Left kidney (tissue), 2 donors: ENCODE data around the gene MVB12B. TPM values are rescaled to one million over a fixed set of nuclear protein-coding genes. Genes with fewer than 3 reads are reported as not detected.

Source experiments
- DNase-seq: peaks from one replicate; pipeline ENCODE4 v3.0.0-alpha.2; 2013
- polyA plus RNA-seq: library from polyadenylated mRNA; unstranded; fragments of 120-200 nt; gene quantifications from one replicate; pipeline ENCODE4 v1.2.1, GENCODE V29; 2013; ENCODE audit not compliant: insufficient read length

MVB12B gene
- polyA plus RNA-seq, 1 donor: 15.0 TPM

- DNase-seq: no peak
Observed at GRCh38 chr9:126519660-126520420, 193.2 kb downstream of the MVB12B start.

- DNase-seq: no peak
Observed at GRCh38 chr9:126520453-126520852, 193.8 kb downstream of the MVB12B start.

DNA sequence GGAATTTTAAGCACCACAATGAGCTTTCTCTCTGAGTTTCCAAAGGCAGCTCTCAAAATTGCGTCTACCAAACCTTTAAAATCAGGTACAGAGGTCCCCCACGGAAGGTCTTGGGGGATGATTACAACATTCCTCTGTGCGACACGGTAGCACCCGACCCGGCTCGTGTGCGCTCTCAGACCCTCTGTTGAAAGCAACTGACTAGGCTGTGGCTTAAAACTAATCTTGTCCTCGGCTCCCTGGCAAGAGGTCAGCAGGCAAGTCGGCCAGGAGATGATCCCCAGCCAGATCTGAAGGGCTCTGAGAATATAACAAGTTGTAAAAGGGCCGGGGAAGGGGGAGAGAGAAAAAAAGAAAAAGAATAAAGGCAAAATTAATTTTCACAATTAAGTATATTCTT is 194.5 kb downstream of the MVB12B start:
- DNase-seq: no peak

- DNase-seq: no peak
Observed at GRCh38 chr9:126521551-126521950, 194.9 kb downstream of the MVB12B start.

- no peak for DNase-seq
Observed at GRCh38 chr9:126521976-126522590, 195.5 kb downstream of the MVB12B start.

GRCh38 chr9:126522612-126523356 is 196.2 kb downstream of the MVB12B start:
- DNase-seq: no peak

DNA sequence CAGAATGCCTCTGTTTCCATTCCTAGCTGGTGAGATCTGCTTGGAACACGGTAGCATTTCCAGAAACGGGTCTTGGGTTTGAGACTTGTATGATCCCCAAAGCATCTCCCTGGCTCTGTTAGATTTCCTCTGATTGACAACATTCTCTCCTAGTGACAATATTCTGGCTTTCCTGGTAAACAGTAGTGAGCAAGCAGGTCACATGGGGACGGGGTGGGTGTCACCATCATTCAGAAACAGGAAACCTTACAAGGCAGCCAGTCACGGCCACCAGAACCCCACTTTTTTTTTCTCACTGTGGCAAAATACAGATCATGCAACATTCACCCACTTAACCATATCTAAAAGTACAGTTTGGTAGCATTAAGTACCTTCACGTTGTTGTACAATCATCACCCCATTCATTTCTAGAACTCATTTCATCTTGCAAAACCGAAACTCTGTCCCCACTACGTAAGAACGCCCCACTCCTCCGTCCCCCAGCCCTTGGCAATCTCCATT is 197.0 kb downstream of the MVB12B start:
- DNase-seq: no peak

- no peak for DNase-seq
Observed at GRCh38 chr9:126524353-126525077, 197.9 kb downstream of the MVB12B start.

DNA sequence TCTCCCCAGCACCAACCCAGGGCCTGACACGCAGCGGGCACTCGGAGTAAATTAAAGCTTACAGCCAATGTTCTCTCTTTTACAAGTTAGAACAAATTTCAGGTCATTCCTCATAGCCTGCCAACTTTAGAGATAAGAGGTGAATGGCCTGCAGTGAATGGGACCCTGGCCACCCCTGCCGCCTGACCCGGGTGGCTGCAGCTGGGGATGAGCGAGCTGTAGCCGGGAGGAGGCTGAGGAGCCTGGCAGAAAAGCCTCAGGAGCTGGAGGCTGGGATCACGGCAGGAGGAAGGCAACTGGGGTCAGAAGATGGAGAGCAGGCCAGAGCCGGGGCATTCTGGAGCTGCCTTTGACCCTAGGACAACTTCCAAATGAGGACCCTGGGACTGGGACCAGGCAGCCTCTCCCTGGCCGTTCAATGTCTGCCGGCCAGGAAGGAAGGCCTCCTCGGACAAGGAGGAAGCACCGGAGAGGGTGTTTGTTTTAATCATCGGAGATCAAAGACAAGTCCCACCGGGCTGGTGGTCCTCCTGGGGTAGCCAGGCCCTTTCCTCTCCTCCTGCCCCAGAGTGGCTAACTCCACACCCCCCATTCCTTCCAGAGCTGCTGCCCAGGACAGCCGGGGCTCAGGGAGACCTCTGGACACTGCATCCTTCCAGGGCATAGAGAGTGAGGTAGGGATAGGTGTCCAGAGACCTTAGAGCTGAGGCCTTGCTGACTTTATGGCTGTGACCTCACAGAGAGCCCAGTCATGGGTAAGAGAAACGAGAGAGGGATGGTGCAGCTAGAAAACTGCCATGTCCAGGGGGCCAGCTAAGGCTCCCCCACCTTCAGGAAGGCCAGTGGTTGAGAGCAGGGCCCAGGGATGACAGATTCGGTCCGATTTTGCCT is 199.8 kb downstream of the MVB12B start:
- no peak for DNase-seq

DNA sequence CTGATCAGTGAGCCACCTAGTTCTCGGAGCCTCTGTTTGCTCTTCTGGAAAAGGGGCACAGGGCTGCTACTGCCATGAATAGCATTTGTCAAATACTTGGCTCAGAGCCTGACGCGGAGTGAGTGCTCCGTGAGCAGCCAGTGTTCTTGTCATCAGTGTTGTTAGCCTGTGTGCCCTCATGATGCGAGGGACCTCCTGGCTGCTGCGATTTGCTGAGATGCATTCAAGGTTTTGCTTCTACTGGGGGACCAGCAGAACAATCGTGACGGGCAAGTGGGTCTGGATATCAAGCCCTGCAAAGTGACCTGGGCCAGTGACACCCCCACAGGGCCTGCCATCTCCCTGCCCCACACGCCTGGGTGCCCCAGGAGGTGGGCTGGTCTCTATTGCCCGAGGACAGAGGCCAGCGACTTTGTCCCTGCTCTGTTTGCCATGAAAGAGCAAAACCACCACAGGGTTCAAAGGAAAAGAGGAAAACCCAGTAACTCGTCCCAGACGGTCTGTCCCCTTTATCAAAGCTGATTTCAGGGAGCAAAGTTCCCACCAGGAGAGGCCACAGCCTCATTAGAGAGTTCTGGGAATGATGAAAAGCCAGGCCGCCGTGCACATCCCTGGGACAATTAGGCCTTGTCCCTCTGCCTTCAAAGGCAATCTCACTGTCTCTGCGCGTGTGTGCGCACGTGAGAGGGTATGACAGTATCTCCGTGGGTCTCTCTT is 200.6 kb downstream of the MVB12B start:
- no peak for DNase-seq

DNA sequence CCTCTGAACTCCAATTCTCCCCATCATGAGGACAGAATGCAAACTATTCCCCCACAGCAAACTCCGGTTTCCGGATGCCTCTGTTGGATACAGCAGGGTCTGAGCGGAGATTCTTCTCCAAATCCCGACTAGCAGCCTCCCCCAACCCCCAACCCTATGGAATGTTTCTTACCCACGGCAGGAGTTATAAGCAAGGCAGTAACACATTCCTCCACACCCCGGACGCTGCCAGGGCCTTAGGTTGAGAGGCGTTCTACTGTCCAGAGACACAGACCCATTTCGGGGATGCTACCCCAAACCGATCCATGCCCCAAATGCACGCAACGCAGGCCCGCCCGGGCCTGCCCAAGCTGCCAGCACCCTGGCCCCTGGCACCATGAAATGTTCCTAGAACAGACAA is 201.5 kb downstream of the MVB12B start:
- no peak for DNase-seq

DNA sequence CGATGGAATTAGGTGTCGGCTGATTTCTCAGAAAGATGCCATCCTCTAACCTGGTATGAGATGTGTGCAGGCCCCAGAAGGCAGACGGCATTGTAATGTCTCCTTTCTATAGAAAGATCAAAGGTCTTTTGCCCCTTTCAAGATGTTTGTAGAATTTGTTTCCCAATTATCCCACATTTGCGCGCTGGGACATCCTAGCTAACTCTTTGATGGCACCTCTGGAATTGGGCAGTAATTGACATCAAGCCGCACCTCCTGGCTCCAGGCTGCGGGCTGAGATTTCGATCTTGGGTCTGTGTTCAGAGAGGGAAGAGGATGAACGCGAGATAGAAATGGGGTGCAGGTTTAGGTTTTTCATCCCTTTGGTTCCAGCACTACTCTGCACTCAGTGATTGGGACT is 202.3 kb downstream of the MVB12B start:
- DNase-seq: no peak

GRCh38 chr9:126531035-126531571 is 204.5 kb downstream of the MVB12B start:
- DNase-seq: no peak

DNA sequence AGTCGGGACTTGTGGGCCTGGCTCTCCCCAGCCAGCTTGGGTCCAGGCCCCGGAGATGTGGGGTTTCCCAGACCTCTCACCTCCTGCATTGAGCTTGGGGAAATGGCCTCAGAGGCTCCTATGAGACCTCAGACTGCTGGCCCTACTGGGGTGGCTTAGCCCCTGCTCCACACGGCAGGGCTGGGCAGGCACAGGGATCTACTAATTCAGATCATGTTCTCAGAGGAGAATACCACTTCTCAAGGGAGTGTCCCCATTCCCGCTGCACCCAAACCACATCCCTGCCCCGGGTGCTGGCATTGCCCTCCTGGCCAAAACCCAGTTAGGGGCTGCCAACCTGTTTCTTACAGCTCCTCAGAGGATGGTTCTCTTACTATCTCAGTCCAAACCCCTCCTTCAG is 205.0 kb downstream of the MVB12B start:
- DNase-seq: no peak

DNA sequence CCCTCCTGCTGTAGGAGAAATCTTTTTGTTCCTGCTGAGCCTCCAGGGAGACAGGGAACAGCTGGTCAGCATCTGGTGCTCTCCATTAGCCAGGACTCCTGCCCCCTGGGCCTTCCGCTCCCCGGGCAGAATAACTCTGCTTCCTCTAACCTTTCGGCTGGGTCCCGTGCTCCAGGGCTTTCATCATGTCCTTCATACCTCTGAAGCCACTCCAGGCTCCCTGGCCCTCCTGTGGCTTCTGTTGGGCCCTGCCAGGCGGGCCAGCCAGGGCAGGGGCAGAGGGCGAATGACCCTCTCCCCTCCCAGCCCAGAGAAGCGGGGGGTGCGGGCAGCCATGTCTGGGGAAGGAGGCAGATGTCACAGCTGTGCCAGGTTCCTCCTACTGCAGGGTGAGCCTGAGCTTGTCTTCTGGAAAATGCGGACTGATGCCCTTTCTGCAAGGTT is 205.4 kb downstream of the MVB12B start:
- no peak for DNase-seq

GRCh38 chr9:126532489-126532888 is 205.9 kb downstream of the MVB12B start:
- DNase-seq: no peak

DNA sequence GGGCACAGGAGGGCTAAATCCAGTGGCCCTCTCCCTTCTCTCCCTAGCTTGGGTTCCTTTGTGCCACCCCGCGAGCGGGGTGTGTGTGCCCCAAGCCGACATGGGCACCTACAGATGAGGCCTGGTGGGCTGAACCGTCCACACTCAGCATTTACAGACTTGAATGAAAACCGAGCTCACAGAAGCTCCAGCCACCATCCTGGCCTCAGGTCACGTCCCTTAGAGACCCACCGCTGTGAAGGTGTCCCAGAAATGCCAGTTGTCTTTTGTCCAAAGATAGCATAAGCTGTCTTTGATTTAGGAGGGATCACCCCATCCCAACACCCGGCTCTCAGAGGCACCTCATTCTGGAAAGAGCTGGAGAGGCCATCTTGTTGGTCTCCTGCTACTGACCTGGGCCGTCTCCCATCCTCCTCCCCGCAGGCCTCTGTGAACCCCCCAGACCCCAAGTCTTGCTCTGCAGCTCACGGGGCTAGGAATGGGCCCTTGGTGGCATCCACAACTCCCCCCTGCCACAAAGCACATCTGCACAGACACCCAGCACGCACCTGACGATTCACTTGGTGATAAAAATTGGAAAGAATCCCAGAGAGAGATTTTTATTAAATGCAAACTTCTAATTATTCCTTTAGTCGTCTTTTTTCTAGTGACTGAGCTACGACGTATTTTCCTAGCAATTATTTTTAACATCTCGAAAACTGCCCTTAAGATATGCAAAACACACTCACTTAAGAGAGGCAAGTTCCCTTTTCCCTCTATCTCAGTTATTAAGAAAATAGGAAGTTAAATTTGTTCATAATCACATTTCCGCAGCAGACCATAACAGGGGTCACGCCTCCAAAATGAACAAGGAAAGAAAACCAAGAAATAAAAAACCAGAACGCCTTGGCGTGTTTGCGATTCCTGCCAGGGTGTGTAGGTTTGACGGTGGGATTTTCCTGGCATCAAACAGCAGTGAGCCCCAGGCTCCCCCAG is 206.6 kb downstream of the MVB12B start:
- no peak for DNase-seq

DNA sequence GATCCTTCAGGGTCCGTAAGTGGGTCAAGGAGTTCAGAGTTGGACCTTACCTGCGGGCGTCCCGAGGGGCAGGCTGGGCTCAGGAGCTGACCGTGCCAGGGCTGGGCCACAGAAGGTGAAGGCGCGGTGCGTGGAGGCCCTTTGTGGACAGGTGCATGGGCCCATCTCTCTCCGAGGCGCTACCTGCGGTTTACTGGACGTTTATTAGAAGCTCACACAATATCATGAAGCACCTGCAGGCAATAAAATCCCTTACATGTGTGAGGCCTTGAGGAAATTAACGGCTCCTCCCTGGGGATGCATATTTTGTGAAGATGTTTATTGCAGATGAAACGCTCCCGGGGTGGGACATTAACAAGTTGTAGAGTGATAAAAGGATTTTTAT is 207.3 kb downstream of the MVB12B start:
- DNase-seq: no peak
